SJSA1 (cell line): Measurements from ENCODE around the gene SLC35B3. TPM values are rescaled to one million over a fixed set of nuclear protein-coding genes. Genes with fewer than 3 reads are reported as not detected.

Experiments
- DNase-seq, 2 experiments: peaks; one replicate each; pipeline ENCODE4 v3.0.0-alpha.2; 2015 to 2020; ENCODE audit warnings: low spot score in 2 of 2, low read depth in 1 of 2
- H3K27ac ChIP-seq: fragments of 250-450 bp; sonication (Bioruptor Pico); 2 replicates; pipeline ENCODE4 v1.5.1; 2020; ENCODE audit warnings: mild to moderate bottlenecking, moderate library complexity
- H3K27me3 ChIP-seq: fragments of 250-450 bp; sonication (Bioruptor Pico); replicated peaks from 2 replicates; pipeline ENCODE4 v1.5.1; 2020; ENCODE audit warnings: mild to moderate bottlenecking, moderate library complexity
- H3K36me3 ChIP-seq: fragments of 250-450 bp; sonication (Bioruptor Pico); 2 replicates; pipeline ENCODE4 v1.5.1; 2020; ENCODE audit warnings: mild to moderate bottlenecking
- H3K4me1 ChIP-seq: fragments of 250-450 bp; sonication (Bioruptor Pico); replicated peaks from 2 replicates; pipeline ENCODE4 v1.6.1; 2021; ENCODE audit warnings: mild to moderate bottlenecking
- H3K4me3 ChIP-seq: fragments of 250-450 bp; sonication (Bioruptor Pico); 2 replicates; pipeline ENCODE4 v1.5.1; 2020; ENCODE audit warnings: mild to moderate bottlenecking
- H3K9me3 ChIP-seq: fragments of 250-450 bp; sonication (Bioruptor Pico); replicated peaks from 2 replicates; pipeline ENCODE4 v1.5.1; 2020; ENCODE audit warnings: mild to moderate bottlenecking
- total RNA-seq: library from RNA; depleted of rRNA; stranded (reverse); fragments of >200 nt; shearing (Covaris generic); gene quantifications from 2 replicates; pipeline ENCODE4 v1.2.3, GENCODE V29; 2014

SLC35B3 gene
- total RNA-seq, 1 experiment from 2014 or later: 15.8 TPM

DNA sequence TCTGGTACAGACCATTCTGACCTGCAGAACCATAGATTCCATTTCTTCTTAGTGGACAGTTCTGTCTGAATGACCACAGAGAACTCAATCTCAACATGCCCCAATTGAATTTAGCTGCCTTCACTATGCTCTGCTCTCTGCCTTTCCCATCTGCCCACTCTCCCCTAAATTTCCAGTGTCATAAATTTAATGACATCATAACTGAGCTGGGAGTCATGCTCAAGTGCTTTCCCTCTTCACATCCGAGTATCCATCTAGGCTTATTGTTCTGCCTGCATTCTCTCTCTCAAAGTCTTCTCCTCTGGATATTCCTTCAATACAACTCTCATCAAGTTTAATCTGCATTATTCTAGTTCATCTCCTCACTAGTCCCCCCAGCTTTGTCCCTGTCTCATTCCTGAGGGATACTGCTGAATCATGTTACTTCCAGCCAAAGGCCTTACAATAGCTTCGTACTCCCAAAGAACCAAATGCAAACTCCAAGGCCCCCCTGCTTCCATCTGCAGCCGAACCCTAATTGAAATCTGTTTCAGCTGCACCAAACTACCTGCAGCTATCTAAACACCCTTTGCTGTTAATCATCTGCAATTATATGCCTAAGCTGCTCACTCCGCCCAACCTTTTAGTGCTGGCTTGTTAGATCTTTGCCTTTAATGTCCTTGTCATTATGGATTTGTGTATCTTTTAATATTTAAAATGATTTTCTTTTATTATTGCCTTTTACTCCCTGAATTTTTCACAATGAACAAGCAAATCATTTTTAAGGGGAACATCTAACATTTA is 46.1 kb downstream of the SLC35B3 start:
- Histone ChIP-seq H3K9me3 (no peaks in the 10 kb centered on the region), H3K27ac (no peak overlapping the region), H3K4me1 (no peaks in the 10 kb centered on the region), H3K27me3 (no peaks in the 10 kb centered on the region), H3K36me3 (no peaks in the 10 kb centered on the region), H3K4me3 (no peak overlapping the region)
- no peak for DNase-seq

DNA sequence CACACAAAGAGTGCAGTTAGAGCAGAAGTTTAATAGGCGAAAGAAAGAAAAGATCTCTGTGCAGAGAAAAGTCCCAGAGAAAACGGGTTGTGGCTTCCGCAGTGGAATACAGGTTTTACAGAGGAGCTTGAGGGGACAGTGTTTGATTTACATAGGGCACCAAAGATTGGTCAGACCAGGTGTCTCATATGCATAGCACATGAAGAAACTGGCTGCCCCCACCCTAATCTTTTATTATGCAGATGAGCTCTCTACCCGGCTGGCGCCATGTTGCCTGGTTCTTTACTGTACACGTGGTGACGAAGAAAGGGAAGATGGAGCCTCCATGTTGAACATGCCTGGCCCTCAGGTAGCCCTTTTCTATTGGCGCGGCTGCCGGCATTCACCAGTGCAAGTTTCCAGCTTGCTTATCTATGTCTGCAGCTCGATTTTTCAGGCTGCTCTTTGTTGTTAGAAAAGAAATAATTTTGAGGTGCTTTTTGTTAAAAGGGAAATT is 47.4 kb downstream of the SLC35B3 start:
- no peaks in the 10 kb centered on the region for H3K36me3 ChIP-seq
- no peaks in the 10 kb centered on the region for H3K27me3 ChIP-seq
- H3K4me1 ChIP-seq: no peaks in the 10 kb centered on the region
- no peaks in the 10 kb centered on the region for H3K9me3 ChIP-seq
- no peak overlapping the region for H3K4me3 ChIP-seq
- DNase-seq: no peak
- no peak overlapping the region for H3K27ac ChIP-seq

DNA sequence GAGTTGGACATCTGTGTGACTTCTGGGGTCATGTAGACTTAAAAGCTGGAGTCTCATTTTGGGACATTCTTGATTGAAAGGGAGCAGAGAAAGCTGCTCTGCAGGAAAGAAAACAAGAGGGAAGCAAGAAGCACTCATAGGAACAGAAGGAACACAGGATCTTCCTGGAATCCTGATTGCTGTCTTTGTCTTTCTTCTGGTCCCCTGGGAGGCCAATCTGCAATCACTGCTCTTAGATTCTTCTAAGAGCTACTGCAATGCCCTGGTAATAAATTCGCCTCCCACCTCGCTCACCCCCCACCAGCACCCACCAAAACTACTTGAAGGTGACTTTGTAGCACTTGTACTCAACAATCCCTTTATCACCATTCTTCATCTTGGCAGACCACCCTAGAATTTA is 51.8 kb downstream of the SLC35B3 start:
- Histone ChIP-seq H3K9me3 (no peaks in the 10 kb centered on the region), H3K36me3 (no peaks in the 10 kb centered on the region), H3K27ac (no peak overlapping the region), H3K27me3 (no peaks in the 10 kb centered on the region), H3K4me3 (no peak overlapping the region), H3K4me1 (no peaks in the 10 kb centered on the region)
- no peak for DNase-seq

DNA sequence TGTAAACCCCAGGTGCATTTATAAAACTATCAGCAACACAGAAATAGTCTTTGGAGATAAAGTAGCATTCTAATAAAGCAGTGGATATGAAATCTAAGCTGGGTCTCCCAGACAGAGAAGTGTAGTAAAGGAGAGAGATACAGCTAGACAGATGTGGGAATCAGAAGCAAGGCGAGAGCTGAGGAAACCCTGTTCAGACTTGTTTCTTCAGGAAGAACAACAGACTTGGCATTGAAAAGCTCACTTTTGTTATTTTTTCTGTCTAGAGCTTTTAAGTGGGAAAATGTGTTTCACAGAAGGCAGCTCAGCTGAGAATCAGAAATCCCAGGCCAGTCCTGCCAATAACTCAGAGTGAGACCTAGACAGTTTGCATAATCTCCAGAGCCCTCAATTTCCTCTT is 52.9 kb downstream of the SLC35B3 start:
- no peak for DNase-seq
- no peak overlapping the region for H3K4me3 ChIP-seq
- no peaks in the 10 kb centered on the region for H3K27me3 ChIP-seq
- H3K27ac ChIP-seq: no peak overlapping the region
- no peaks in the 10 kb centered on the region for H3K4me1 ChIP-seq
- H3K9me3 ChIP-seq: no peaks in the 10 kb centered on the region
- no peaks in the 10 kb centered on the region for H3K36me3 ChIP-seq

DNA sequence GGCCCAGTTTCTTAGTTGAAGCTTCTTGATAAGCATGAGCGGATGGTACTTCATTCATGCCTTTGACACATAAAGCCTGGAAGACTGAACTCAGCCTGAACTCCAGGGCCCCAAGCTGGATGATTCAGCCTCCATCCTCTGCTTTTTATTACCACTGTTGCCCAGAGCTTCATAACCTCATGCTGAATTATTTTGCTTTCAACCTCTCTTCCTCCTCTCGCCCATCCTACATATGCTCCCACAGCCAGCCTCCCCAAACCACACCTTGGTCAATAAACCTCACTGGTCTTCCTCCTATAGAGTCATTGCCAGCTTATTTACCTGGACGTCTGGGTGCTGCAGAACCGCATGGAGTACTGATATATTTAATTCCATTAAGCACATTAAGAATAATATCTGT is 59.4 kb downstream of the SLC35B3 start:
- H3K4me3 ChIP-seq: no peak overlapping the region
- H3K27ac ChIP-seq: no peak overlapping the region
- no peaks in the 10 kb centered on the region for H3K4me1 ChIP-seq
- H3K36me3 ChIP-seq: no peaks in the 10 kb centered on the region
- no peaks in the 10 kb centered on the region for H3K9me3 ChIP-seq
- H3K27me3 ChIP-seq: no peaks in the 10 kb centered on the region
- DNase-seq: no peak
